Stimulated activated CD4-positive, alpha-beta T cell treated with anti-CD3 and anti-CD28 coated beads, Interleukin-15, amount 100 ng/mL, for 48 hours (primary cell): ENCODE measurements around the gene ASPHD1.
"Not testable (repeated sequence)": the region's sequence is repeated elsewhere in the genome, so short reads cannot be mapped to it uniquely, and the experiment has no call there.

Source experiments
- DNase-seq, 2 donors: peaks; one replicate each; pipeline ENCODE4 v3.0.0-alpha.2; 2020; ENCODE audit warnings: low read depth in 2 of 2

The ASPHD1 gene, protein sequence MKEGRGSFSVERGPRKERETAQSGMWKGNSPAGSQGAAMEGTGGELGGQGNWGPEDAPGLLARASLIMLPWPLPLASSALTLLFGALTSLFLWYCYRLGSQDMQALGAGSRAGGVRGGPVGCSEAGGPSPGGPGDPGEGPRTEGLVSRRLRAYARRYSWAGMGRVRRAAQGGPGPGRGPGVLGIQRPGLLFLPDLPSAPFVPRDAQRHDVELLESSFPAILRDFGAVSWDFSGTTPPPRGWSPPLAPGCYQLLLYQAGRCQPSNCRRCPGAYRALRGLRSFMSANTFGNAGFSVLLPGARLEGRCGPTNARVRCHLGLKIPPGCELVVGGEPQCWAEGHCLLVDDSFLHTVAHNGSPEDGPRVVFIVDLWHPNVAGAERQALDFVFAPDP

GRCh38 chr16:29900102-29900887, at the start of gene ASPHD1:
Gene ASPHD1 (plus strand): TSS chr16:29900488. CDS start chr16:29900972, 484 bp downstream.
- peak; percentile 39 to 72 for DNase-seq

- no peak for DNase-seq
Measured at GRCh38 chr16:29850998-29851397, 49.3 kb upstream of the ASPHD1 start.

DNA sequence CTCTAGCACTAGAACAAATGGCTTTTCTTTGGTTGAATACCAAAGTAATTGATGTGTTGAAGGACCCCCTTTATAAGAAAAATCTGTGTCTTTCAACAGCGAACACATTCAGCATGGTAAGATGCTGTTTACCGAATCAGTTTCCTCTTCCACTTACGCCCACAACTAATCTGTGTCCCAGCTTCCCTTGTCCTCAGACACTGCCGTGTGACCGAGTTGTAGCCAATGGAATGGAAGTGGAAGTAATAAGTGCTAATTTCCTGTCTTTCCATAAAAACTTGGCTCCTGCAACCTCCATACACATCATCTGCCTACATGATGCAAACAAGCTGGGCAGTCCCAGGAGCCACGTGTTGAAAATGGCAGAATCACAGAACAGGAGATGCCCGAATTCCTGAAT, 47.6 kb upstream of the ASPHD1 start:
- no peak for DNase-seq

DNA sequence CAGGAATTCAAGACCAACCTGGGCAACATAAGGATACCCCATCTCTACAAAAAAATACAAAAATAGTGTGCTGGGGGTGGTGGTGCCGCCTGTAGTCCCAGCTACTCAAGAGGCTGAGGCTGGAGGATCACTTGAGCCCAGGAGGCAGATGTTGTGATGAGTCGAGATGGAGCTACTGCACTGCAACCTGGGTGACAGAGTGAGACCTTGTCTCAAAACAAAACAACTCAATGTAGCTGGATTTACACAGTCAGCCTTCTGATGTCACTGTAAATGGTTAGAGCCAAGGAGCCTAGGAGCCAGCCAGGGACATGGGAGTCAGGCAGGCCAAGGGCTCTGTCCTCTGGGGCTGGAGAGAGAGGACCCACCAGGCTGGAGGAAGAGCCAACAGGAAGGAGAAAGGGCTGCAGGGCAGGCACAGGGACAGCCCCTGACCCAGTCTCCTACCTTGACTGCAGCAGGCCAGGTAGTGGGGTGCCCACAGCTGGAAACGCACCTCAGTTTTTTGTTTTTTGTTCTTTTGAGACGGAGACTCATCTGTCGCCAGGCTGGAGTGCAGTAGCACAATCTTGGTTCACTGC, 45.7 kb upstream of the ASPHD1 start:
- no peak for DNase-seq

DNA sequence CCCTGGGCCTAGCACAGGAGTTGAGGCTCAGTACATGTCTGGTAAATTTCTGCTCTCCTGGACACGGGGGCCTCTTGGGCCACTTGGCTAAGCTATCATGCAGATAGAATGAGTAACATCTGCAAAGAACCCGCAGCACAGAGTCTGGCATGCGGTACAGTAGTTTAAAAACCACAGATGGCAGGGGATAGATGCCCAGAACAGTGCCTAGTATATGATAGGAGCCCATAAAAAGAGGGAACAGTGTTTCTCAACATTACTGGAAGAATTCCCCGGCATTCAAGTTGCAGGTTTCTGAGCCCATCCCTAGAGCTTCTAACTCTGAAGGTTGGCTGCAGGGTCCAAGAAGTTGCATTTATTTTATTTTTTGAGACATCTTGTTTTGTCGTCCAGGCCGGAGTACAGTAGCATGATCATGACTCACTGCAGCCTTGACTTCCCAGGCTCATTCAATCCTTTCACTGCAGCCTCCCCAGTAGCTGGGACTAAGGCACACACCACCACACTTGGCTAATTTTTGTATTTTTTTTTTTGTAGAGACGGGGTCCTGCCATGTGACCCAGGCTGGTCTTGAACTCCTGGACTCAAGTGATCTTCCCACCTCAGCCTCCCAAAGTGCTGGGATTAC, 43.0 kb upstream of the ASPHD1 start:
- DNase-seq, result no peak

DNA sequence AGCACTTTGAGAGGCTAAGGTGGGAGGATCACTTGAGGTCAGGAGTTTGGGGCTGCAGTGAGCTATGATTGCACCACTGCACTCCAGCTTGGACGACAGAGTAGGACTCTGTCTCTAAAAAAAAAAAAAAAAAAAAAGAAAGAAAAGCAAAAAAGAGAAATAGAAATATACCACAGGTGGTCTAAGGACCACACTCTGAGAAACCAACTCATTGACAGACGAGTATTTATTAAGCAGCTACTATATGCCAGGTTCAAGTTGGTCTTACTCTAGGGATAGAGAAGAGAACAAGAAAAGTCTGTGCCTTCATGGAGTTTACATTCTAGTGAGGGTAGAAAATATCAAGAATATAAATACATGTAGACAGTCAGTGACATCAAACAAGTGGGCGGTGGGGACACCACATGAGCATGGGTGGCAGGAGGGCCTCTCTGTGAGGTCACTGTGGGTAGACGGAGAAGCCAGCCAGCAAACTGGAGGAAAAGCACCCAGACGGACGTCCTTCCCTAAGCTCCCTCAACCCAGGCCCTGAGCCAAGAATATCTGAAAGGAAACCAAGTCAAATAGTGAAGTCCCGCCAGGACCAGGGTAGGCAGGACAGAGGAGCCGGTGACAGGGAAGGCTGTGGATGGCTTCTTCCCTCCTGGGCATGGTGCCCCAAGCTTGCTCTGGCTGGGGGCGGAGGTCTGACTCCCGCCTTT, 42.0 kb upstream of the ASPHD1 start:
- DNase-seq, result no peak

- no peak for DNase-seq
Measured at GRCh38 chr16:29858974-29859373, 41.3 kb upstream of the ASPHD1 start.

DNA sequence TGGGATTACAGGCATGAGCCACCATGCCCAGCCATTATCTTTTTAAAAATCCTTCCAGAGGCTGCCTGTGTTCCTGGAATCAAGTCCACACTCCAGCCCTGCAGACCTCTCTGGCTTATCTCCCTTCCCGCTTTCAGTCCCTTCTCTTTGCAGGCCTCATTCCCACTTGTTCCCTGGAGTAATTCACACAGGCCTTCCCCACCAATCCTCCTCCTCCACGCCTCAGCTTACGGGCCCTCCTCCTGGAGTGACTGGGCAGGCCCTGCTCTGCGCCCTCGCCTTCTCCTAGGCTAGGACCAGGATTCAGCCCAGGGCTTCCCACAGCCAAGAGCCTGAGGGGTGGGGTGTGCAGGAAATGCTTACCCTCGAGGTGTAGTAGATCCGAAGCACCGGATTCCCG, 40.1 kb upstream of the ASPHD1 start:
- no peak for DNase-seq

- no peak for DNase-seq
Measured at GRCh38 chr16:29862383-29862883, 37.9 kb upstream of the ASPHD1 start.

- peak; percentile 91 to 92 for DNase-seq
Measured at GRCh38 chr16:29862884-29863668, 37.2 kb upstream of the ASPHD1 start, which contains the start of gene CDIPT. Gene CDIPT (minus strand): TSS chr16:29863226. CDS start chr16:29862857, 369 bp downstream.

GRCh38 chr16:29863669-29863984, 36.7 kb upstream of the ASPHD1 start:
- no peak for DNase-seq

- DNase-seq, result no peak
Measured at GRCh38 chr16:29864205-29864604, 36.1 kb upstream of the ASPHD1 start.

GRCh38 chr16:29868396-29869009, 31.8 kb upstream of the ASPHD1 start:
- no peak for DNase-seq

- DNase-seq, result not testable (repeated sequence)
Measured at GRCh38 chr16:29869067-29869466, 31.2 kb upstream of the ASPHD1 start.

DNA sequence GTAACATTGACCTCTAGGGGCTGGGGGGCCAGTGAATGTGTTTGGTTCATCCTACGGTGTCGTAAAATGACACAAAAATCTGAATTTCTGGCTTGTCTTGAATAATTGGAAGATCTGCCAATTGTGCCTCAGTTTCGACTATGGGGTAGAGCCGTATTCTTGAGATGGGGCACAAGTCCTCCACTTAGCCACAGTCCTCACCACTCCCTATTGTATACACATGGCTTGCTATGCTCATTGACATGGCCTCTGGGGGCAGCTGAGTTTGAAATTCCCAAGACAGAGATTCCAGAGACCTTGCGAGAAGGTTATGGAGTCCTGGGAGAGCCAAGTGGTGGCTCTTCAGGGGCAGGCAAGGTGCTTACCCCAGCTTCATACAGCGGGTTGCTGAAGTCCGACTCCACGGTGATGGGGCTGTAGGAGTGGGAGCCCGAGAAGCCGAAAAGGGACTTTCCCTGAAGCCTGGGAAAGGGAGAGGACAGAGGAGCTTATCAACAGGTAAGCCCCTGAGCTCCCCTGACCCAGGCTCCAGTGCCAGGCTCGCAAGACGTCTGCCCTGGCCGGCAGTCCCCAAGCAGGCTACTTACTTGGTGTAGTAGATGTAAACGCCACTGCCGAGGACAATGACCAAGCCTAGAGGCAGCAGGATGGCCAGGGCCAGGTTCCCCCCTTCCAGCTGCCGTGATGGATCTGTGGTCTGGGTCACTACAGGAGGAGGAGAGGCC, 28.3 kb upstream of the ASPHD1 start:
- no peak for DNase-seq

GRCh38 chr16:29873319-29873718, 27.0 kb upstream of the ASPHD1 start:
- DNase-seq, result no peak

- DNase-seq, result no peak
Measured at GRCh38 chr16:29875206-29875605, 25.1 kb upstream of the ASPHD1 start.

GRCh38 chr16:29876217-29876593, 24.1 kb upstream of the ASPHD1 start:
- no peak for DNase-seq

GRCh38 chr16:29876594-29877249, 23.6 kb upstream of the ASPHD1 start:
- DNase-seq, result peak in 1 of 2 donors; percentile 28
